Endodermal cell (in vitro differentiated cells): Measurements from ENCODE around the gene PRUNE2. TPM values are rescaled to one million over a fixed set of nuclear protein-coding genes. Genes with fewer than 3 reads are reported as not detected.
A peak's percentile ranks its signal among the peaks of the same experiment; 100 is the strongest.

Experiments
- DNase-seq: peaks from one replicate; pipeline ENCODE4 v3.0.0-alpha.2; 2017
- H3K27ac ChIP-seq: 2 replicates; pipeline ENCODE4 v1.5.1; 2013; ENCODE audit warnings: mild to moderate bottlenecking, low read depth, low read length, moderate library complexity
- H3K27me3 ChIP-seq: 2 replicates; pipeline ENCODE4 v1.6.1; 2013; ENCODE audit warnings: mild to moderate bottlenecking, low read length, moderate library complexity; ENCODE audit not compliant: insufficient read depth, control insufficient read depth, poor library complexity, severe bottlenecking
- H3K36me3 ChIP-seq: 2 replicates; pipeline ENCODE4 v1.7.0; 2013; ENCODE audit warnings: mild to moderate bottlenecking, low read length, moderate library complexity; ENCODE audit not compliant: control insufficient read depth, insufficient read depth
- H3K4me1 ChIP-seq: one replicate; pipeline ENCODE4 v1.7.0; 2013; ENCODE audit warnings: low read length; ENCODE audit not compliant: control insufficient read depth, insufficient read depth
- H3K4me3 ChIP-seq: 2 replicates; pipeline ENCODE4 v1.5.1; 2013; ENCODE audit warnings: mild to moderate bottlenecking, low read length, moderate library complexity
- H3K9ac ChIP-seq: 2 replicates; pipeline ENCODE4 v1.6.1; 2013; ENCODE audit warnings: mild to moderate bottlenecking, low read length, moderate library complexity; ENCODE audit not compliant: poor library complexity, severe bottlenecking; ENCODE audit errors: extremely low read depth
- H3K9me3 ChIP-seq: 2 replicates; pipeline ENCODE4 v1.6.1; 2013; ENCODE audit warnings: mild to moderate bottlenecking, low read length, moderate library complexity; ENCODE audit not compliant: control insufficient read depth
- H3K27ac Mint-ChIP-seq: 2 replicates; pipeline ENCODE4 v1.8.0; 2020; ENCODE audit warnings: mixed read lengths
- H3K27me3 Mint-ChIP-seq: 2 replicates; pipeline ENCODE4 v1.8.0; 2021; ENCODE audit warnings: mild to moderate bottlenecking, mixed read lengths; ENCODE audit not compliant: insufficient read depth
- H3K36me3 Mint-ChIP-seq: 2 replicates; pipeline ENCODE4 v1.8.0; 2020; ENCODE audit warnings: low read depth, mixed read lengths
- H3K4me1 Mint-ChIP-seq: 2 replicates; pipeline ENCODE4 v1.8.0; 2020; ENCODE audit warnings: mixed read lengths
- H3K4me3 Mint-ChIP-seq: 2 replicates; pipeline ENCODE4 v1.8.0; 2020; ENCODE audit warnings: mild to moderate bottlenecking, moderate library complexity, mixed read lengths
- H3K9me3 Mint-ChIP-seq: 2 replicates; pipeline ENCODE4 v1.8.0; 2020; ENCODE audit warnings: mild to moderate bottlenecking, mixed read lengths
- CTCF ChIP-seq: fragments of 200-600 bp; sonication (generic); conservative IDR thresholded peaks from 2 replicates; pipeline ENCODE4 v1.5.0; 2021; ENCODE audit warnings: antibody characterized with exemption, mild to moderate bottlenecking
- WGBS, 2 experiments: methylation state at CpG; one replicate each; pipeline versions ENCODE4 v1.1.5 to v1.1.7; 2013; ENCODE audit warnings: missing lambda C conversion rate in 2 of 2, mixed read lengths in 1 of 2; ENCODE audit not compliant: insufficient coverage in 1 of 2, insufficient read length in 1 of 2; 5-methylcytosine and 5-hydroxymethylcytosine counted together
- total RNA-seq, 2 donors: library from RNA; stranded (reverse); fragmentation: NEBNext Ultra II Directional in 1 of 2; extraction: Animal tissue kit (Norgen Biotek cat#: 25700) in 1 of 2; gene quantifications; 2 replicates in 1 of 2; 3 replicates in 1 of 2; pipeline ENCODE4 v1.2.1, GENCODE V29; 2021

Gene PRUNE2
- total RNA-seq, 2 donors from 2014 or later: 4.1 to 6.8 TPM

GRCh38 chr9:76658510-76659231 is 247.2 kb downstream of the PRUNE2 start:
- H3K4me3 Mint-ChIP-seq: no peak overlapping the region
- H3K36me3 Mint-ChIP-seq: no peaks in the 10 kb centered on the region
- Histone ChIP-seq H3K27ac (no peak overlapping the region), H3K27me3 (no peaks in the 10 kb centered on the region), H3K36me3 (no peaks in the 10 kb centered on the region), H3K9ac (no peak overlapping the region), H3K4me1 (peaks cover 4% of the 10 kb centered on the region), H3K4me3 (no peak overlapping the region), H3K9me3 (peaks cover 8% of the 10 kb centered on the region)
- 75% methylated on average over 6 of the region's 6 CpGs; no CpG with 5 or more reads in 1 of the 2 experiments for WGBS, 2 experiments
- peaks cover 36% of the 10 kb centered on the region for H3K4me1 Mint-ChIP-seq
- peak; percentile 82 for TF ChIP-seq CTCF
- DNase-seq: peak; percentile 61
- H3K9me3 Mint-ChIP-seq: peaks cover 7% of the 10 kb centered on the region
- no peaks in the 10 kb centered on the region for H3K27me3 Mint-ChIP-seq
- H3K27ac Mint-ChIP-seq: no peak overlapping the region

DNA sequence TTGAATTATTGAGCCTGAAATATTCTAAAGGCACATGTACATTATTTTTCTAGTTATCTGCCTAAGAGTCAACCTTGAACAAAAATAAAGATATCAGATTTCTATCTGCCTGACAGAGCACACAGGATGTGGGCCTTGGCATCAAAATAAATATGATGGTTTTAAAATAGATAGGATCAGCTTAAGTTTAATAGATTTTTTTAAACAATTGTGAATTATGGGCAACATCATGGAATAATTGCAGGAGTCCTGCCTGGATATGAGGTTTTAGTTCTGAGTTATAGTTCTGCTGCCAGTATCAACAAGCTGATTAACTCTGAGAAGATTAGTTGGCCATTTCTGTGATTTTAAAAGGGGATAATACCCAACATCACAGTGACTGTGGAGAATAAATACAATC is 248.6 kb downstream of the PRUNE2 start:
- no peak overlapping the region for H3K9ac ChIP-seq
- peaks cover 6% of the 10 kb centered on the region for H3K9me3 ChIP-seq

DNA sequence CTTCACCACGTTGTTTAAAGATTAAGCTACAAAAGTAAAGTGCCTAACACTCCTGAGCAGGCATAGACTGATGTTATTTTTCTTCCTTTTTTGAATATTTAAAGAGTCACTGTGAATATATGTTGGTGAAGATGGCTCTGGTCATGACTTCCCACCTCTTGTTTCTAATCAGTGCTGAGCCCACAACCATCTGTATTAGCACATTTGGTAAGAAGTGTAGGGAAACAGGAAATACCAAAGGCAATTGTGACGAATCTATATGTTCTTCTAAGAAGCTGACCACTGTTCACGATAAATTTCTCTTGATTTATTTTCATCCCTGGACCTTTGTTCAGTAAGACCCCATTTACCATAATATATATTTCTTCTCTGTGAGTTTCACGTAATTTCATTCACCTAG is 249.9 kb downstream of the PRUNE2 start:
- no peak for TF ChIP-seq CTCF
- no peaks in the 10 kb centered on the region for H3K36me3 Mint-ChIP-seq
- Histone ChIP-seq H3K36me3 (no peaks in the 10 kb centered on the region), H3K4me1 (peaks cover 10% of the 10 kb centered on the region), H3K27me3 (no peaks in the 10 kb centered on the region), H3K4me3 (no peak overlapping the region), H3K9ac (no peak overlapping the region), H3K9me3 (no peaks in the 10 kb centered on the region), H3K27ac (no peak overlapping the region)
- WGBS, 2 experiments: 76 to 100% methylated on average over 2 to 4 of the region's 4 CpGs
- H3K4me1 Mint-ChIP-seq: peaks cover 34% of the 10 kb centered on the region
- H3K9me3 Mint-ChIP-seq: no peaks in the 10 kb centered on the region
- no peaks in the 10 kb centered on the region for H3K27me3 Mint-ChIP-seq
- no peak for DNase-seq
- no peak overlapping the region for H3K4me3 Mint-ChIP-seq
- H3K27ac Mint-ChIP-seq: no peak overlapping the region

More for the DNA sequence above, 248.6 kb downstream of the PRUNE2 start:
- H3K27me3 ChIP-seq: no peaks in the 10 kb centered on the region
- Mint-ChIP-seq H3K4me3 (no peak overlapping the region), H3K36me3 (no peaks in the 10 kb centered on the region), H3K9me3 (peaks cover 6% of the 10 kb centered on the region), H3K4me1 (peaks cover 24% of the 10 kb centered on the region), H3K27ac (no peak overlapping the region), H3K27me3 (no peaks in the 10 kb centered on the region)
- no peak overlapping the region for H3K4me3 ChIP-seq
- peaks cover 4% of the 10 kb centered on the region for H3K4me1 ChIP-seq
- H3K27ac ChIP-seq: no peak overlapping the region
- H3K36me3 ChIP-seq: no peaks in the 10 kb centered on the region
- TF ChIP-seq CTCF: no peak
- no peak for DNase-seq
